ENCODE results near the gene EPRS1.
"Not testable (repeated sequence)": the region's sequence is repeated elsewhere in the genome, so short reads cannot be mapped to it uniquely, and the experiment has no call there.

EPRS1 gene

GRCh38 chr1:220046052-220046930 lies at the start of gene EPRS1:
Gene EPRS1, minus strand, starts transcription at chr1:220046505. Its CDS starts 117 bp downstream, at chr1:220046388.
- FAIRE-seq: peak; percentile 92

- FAIRE-seq: no peak
Measured at GRCh38 chr1:220094016-220094911, 48.0 kb upstream of the EPRS1 start, which contains the start of gene IARS2. Gene IARS2, plus strand, starts transcription at chr1:220094132. Its CDS starts 85 bp downstream, at chr1:220094217.

- no peak for FAIRE-seq
Measured at GRCh38 chr1:220093361-220094015, 47.2 kb upstream of the EPRS1 start.

- FAIRE-seq: no peak
Measured at GRCh38 chr1:220092694-220093093, 46.4 kb upstream of the EPRS1 start.

- FAIRE-seq: peak; percentile 92
Measured at GRCh38 chr1:220089650-220090556, 43.6 kb upstream of the EPRS1 start, which contains the start of gene BPNT1. Gene BPNT1, minus strand, starts transcription at chr1:220089788. Its CDS starts 9,942 bp downstream, at chr1:220079846.

GRCh38 chr1:220086261-220086686 lies 40.0 kb upstream of the EPRS1 start:
- FAIRE-seq: not testable (repeated sequence)

GRCh38 chr1:220084460-220084859 lies 38.2 kb upstream of the EPRS1 start:
- FAIRE-seq: no peak

GRCh38 chr1:220077887-220078286 lies 31.6 kb upstream of the EPRS1 start:
- FAIRE-seq: no peak

- no peak for FAIRE-seq
Measured at GRCh38 chr1:220076861-220077762, 30.8 kb upstream of the EPRS1 start.

- FAIRE-seq: no peak
Measured at GRCh38 chr1:220067269-220068204, 21.2 kb upstream of the EPRS1 start.

- FAIRE-seq: no peak
Measured at GRCh38 chr1:220062629-220063028, 16.3 kb upstream of the EPRS1 start.

GRCh38 chr1:220060876-220061275 lies 14.6 kb upstream of the EPRS1 start:
- no peak for FAIRE-seq

GRCh38 chr1:220056374-220056773 lies 10.1 kb upstream of the EPRS1 start:
- no peak for FAIRE-seq

GRCh38 chr1:220045356-220046051 lies 801 bp downstream of the EPRS1 start:
- FAIRE-seq: no peak

- FAIRE-seq: no peak
Measured at GRCh38 chr1:220044678-220045355, 1.5 kb downstream of the EPRS1 start.

GRCh38 chr1:220043646-220044045 lies 2.7 kb downstream of the EPRS1 start:
- FAIRE-seq: no peak

GRCh38 chr1:220040028-220040596 lies 6.2 kb downstream of the EPRS1 start:
- no peak for FAIRE-seq

GRCh38 chr1:220038640-220039039 lies 7.7 kb downstream of the EPRS1 start:
- no peak for FAIRE-seq

All from A204.1 (cell line).